PC-3 (cell line): ENCODE results near the gene ACAP3.

Source experiments
- EZH2 ChIP-seq: fragments of 300-600 bp; sonication (generic); IDR thresholded peaks from one replicate; pipeline ENCODE4 v1.6.1; 2017; ENCODE audit warnings: antibody characterized with exemption, mild to moderate bottlenecking, low read length; ENCODE audit not compliant: unreplicated experiment
- EZH2phosphoT487 ChIP-seq: fragments of 300-600 bp; sonication (generic); IDR thresholded peaks from 2 replicates; pipeline ENCODE4 v1.6.1; 2018; ENCODE audit warnings: mild to moderate bottlenecking, antibody characterized with exemption, low read length, borderline replicate concordance
- TF ChIP-seq, protein P1 (sequence below): fragments of 300-600 bp; sonication (generic); conservative IDR thresholded peaks from 2 replicates; pipeline ENCODE4 v1.5.1; 2017; ENCODE audit warnings: antibody characterized with exemption, low read depth, mild to moderate bottlenecking, low read length

DNA sequence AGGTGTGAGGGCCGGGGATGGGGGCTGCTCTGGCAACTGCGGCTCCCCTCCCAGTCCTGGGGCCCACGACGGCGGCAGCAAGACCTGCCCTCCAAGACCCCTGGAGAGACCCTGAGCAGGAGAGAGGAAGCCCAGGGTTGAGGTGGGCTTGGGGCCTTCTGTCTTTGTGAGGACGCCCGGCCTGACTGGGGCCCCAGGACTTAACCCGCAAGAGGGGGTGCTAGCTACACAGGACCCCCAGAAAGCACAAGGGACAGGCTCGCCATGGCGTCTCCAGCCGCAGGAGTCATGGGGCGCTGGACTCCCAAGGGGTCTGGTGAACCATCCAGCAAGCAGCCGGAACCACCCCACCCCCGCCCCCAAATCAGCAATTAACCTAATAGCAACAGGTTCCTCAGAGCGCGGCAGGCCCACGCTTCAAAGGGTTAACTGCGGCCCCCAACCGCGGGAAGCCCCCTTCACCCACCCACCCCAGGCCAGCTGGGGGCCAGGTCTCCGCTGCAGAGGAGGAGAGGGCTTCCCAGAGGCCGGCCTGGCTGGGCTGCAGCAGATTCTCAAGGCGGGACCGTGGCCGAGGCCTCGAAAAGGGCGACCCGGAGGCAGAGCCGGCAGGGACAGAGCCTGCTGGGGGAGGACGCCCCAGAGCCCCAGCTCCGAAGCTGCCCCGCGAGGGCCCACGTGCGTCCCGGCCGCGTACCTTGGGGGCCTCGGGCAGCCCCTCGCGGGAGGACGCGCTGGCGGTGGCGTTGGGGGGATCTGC, 61.7 kb downstream of the ACAP3 start:
- TF ChIP-seq, protein P1, sequence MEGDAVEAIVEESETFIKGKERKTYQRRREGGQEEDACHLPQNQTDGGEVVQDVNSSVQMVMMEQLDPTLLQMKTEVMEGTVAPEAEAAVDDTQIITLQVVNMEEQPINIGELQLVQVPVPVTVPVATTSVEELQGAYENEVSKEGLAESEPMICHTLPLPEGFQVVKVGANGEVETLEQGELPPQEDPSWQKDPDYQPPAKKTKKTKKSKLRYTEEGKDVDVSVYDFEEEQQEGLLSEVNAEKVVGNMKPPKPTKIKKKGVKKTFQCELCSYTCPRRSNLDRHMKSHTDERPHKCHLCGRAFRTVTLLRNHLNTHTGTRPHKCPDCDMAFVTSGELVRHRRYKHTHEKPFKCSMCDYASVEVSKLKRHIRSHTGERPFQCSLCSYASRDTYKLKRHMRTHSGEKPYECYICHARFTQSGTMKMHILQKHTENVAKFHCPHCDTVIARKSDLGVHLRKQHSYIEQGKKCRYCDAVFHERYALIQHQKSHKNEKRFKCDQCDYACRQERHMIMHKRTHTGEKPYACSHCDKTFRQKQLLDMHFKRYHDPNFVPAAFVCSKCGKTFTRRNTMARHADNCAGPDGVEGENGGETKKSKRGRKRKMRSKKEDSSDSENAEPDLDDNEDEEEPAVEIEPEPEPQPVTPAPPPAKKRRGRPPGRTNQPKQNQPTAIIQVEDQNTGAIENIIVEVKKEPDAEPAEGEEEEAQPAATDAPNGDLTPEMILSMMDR = no peak
- TF ChIP-seq EZH2 = no peak
- no peak for TF ChIP-seq EZH2phosphoT487
